Activated gamma-delta T cell (primary cell): Measurements from ENCODE around the gene SLC2A4RG.
"Not testable (repeated sequence)": the region's sequence is repeated elsewhere in the genome, so short reads cannot be mapped to it uniquely, and the experiment has no call there.

Source experiments
- DNase-seq: peaks from one replicate; lab custom pipeline; 2025; lab: John Stamatoyannopoulos, UW

The SLC2A4RG gene

GRCh38 chr20:63712191-63712590, 27.4 kb upstream of the SLC2A4RG start:
- no peak for DNase-seq

- no peak for DNase-seq
These were observed 24.7 kb upstream of the SLC2A4RG start for GRCh38 chr20:63714858-63715257.

DNA sequence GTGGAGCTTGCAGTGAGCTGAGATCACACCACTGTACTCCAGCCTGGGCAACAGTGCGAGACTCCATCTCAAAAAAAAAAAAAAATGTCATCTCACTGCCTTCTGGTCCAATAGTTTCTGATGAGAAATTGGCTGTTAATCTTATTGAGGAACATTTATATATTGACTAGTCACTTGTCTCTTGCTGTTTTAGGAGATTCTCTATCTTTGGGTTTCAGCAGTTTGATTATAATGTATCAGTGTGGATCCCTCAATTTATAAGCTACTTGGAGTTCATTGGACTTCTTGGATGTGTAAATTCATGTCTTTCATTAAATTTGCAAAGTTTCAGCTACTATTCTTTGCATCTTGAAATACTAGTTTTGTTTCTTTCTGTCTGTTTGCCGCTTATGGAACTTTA, 20.6 kb upstream of the SLC2A4RG start:
- no peak for DNase-seq

DNA sequence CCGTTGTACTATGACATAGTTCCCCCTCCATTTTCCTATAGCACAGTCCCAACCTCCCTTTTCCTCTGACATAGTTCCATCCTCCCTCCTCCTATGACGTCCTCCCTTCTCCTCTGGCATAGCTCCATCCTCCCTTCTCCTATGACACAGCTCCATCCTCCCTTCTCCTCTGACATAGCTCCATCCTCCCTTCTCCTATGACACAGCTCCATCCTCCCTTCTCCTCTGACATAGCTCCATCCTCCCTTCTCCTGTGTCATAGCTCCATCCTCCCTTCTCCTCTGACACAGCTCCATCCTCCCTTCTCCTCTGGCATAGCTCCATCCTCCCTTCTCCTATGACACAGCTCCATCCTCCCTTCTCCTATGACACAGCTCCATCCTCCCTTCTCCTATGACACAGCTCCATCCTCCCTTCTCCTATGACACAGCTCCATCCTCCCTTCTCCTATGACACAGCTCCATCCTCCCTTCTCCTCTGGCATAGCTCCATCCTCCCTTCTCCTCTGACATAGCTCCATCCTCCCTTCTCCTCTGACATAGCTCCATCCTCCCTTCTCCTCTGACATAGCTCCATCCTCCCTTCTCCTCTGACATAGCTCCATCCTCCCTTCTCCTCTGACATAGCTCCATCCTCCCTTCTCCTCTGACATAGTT, 16.5 kb upstream of the SLC2A4RG start:
- DNase-seq: not testable (repeated sequence)

GRCh38 chr20:63730189-63730733, 9.3 kb upstream of the SLC2A4RG start:
- not testable (repeated sequence) for DNase-seq

- DNase-seq: no peak
These were observed 8.2 kb upstream of the SLC2A4RG start for GRCh38 chr20:63731410-63731809.

GRCh38 chr20:63732118-63733095, 7.2 kb upstream of the SLC2A4RG start:
- DNase-seq: no peak

DNA sequence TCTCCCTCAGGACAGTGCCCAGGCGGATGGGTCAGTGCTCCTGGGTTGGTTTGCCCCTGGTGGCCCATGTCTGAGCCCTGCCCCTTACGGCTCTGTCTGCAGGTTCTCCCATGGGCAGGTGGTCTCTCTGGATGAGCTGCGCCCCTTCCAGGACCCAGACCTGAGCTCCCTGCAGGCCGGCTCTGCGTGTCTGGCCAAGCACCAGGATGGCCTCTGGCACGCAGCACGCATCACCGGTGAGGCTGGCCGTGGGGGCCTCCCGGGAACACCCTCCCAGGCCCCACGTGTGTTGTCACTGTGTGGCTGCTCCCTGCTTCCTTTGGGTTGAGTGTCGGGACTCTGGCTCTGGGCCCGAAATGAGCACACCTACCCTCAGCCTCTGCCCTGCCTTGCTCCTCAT, 6.5 kb upstream of the SLC2A4RG start:
- no peak for DNase-seq

- DNase-seq: no peak
These were observed 5.9 kb upstream of the SLC2A4RG start for GRCh38 chr20:63733579-63734081.

DNA sequence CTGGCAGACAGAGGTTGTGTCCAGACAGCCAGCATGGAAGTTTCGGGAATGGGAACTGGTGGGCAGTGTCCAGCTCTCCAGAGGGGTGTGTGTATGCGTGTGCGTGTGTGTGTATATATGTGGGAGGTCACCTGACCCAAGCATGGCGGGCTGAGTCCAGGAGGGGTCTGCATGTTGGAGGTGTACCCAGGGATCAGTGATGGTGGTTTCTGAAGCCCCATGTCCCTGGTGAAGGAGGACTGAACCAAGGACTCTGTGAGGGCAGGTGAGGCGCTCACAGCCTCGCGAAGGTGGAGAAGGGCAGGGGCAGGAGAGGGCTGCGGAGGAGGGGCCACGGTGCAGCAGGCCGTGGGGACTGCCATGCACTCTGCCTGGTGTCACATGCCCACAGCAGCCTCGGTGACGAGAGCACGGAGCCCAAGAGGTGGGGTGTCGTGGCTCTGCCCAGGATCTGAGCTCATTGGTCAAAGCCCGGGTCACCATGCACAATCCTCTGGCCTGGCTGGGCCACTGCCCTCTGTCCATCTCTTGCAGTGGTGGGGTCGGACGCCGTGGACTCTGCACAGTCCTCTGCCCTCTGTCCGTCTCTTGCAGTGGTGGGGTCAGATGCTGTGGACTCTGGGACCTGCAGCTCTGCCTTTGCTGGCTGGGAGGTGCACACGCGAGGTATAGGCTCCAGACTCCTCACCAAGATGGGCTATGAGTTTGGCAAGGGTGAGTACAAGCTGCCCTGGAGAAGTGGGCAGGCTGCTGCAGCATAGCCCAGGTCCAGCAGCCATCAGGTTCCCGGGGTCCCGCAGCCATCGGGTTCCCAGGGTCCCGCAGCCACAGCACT, 5.2 kb upstream of the SLC2A4RG start:
- DNase-seq: no peak

- no peak for DNase-seq
These were observed 4.4 kb upstream of the SLC2A4RG start for GRCh38 chr20:63734946-63735858.

DNA sequence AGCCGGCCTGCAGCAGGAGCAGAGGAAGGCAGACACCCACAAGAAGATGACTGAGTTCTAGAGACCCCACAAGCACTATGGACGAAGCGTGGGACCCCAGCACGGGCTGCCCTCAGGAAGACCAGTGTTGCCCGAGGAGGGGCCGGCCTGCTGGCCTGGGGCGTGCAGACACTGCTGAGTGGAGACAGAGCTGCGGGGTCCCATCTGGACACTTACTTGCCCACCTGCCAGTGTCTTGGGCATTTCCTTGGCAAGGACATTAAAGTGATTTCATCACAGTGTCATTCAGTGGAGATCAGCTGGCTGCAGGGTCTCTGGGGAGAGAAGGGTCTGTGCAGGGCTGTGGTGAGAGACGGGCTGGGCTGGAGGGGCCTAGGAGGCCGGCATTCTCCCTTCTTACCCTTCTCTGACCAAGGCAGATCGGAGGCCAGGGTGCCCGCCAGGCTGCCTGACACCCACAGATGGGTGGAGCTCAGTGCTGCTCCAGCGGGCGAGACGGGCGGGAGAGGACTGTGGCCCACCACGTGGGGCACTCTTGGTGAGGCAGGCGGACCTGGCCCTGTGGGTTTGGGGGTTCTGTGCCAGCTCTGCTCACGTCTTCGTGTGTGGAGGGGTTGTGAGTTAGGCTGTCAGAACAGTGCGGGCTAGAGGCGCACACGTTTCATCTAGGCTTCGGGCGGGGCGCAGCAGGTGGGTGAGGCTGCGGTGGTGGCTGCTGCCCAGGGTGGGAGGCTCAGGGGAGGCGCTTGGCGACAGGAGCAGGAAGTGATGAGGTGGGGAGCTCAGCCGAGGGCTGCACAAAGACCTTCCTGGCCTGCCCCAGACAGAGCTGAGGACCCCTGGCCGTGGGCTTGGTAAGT, 3.5 kb upstream of the SLC2A4RG start, which contains the start of gene LIME1:
LIME1 (plus strand) TSS at position 806 of the 860 bp plus-strand sequence. CDS start 886 bp downstream, outside the sequence.
- DNase-seq: peak; percentile 70

DNA sequence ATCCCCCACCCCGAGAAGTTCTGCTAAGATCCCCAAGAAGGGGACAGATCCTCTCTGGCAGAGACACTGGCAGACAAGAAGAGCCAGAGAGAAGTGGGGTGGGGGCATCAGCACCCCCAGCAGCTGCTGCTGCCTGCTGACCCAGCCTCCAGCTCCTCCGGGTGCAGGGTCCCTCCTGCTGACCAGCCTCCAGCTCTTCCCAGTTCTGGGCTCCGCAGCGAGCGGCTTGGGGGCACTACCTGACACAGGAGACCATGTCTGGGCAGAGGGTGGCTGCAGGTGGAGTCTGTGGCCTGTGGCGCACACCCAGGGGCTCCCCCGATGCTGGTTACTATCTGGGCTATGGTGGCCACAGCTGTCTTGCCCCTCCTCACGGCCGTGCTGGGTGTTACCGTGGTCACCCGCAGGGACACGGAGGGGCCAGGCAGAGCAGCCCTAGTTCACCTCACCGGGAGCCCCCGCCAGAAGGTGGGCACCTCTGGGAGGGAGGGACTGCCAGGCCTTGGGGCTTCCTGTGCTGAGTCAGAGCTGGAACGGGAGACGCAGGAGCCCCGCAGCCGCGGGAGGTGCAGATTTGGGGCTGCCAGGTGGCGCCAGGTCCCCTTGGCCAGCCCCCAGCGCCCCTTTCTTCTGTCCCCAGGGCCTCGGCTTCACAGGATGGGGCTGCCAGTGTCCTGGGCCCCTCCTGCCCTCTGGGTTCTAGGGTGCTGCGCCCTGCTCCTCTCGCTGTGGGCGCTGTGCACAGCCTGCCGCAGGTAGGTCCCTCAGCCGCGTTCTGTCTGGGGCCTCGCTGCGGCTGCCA, 2.5 kb upstream of the SLC2A4RG start:
- DNase-seq: peak; percentile 54

- no peak for DNase-seq
These were observed 2.0 kb upstream of the SLC2A4RG start for GRCh38 chr20:63737695-63737944.

GRCh38 chr20:63737945-63738686, 1.5 kb upstream of the SLC2A4RG start:
- no peak for DNase-seq

GRCh38 chr20:63738687-63739129, 868 bp upstream of the SLC2A4RG start:
- peak; percentile 51 for DNase-seq

DNA sequence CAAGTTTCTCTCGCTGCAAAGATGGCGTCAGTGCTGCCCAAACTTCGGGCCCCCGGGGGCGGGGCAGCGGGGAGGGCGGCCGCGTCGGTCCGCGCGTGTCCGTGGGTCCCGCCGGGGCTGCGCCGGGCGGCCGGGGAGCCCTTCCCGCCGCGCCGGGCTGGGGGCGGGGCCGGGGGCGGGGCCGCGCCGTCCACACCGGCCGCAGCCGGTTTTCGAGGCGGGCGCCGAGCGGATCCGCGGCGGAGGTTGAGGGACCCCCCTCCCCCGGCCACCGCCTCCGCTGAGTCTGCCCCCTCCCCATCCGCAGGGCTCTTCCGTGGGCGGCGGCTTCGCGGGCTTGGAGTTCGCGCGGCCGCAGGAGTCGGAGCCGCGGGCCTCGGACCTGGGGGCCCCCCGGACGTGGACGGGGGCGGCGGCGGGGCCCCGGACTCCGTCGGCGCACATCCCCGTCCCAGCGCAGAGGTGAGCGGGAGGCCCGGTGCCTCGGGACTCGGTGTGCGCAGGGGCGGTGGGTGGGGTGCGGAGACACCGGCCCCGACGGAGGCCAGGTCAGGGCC, 572 bp downstream of the SLC2A4RG start:
- peak; percentile 53 for DNase-seq
